HepG2 (cell line): Measurements from ENCODE around the gene KCND2. TPM values are rescaled to one million over a fixed set of nuclear protein-coding genes. Genes with fewer than 3 reads are reported as not detected.

ENCODE experiments used
- KIAA2018 ChIP-seq: sonication (generic); formaldehyde crosslinking; IDR thresholded peaks from 2 replicates; pipeline ENCODE4 v1.5.0; 2020; ENCODE audit warnings: mild to moderate bottlenecking, missing genetic modification reagents, borderline replicate concordance
- MAFG ChIP-seq: sonication (generic); formaldehyde crosslinking; IDR thresholded peaks from 2 replicates; pipeline ENCODE4 v1.5.1; 2020; ENCODE audit warnings: mild to moderate bottlenecking, missing genetic modification reagents
- MYNN ChIP-seq: sonication (generic); formaldehyde crosslinking; IDR thresholded peaks from 2 replicates; pipeline ENCODE4 v1.4.0; 2020; ENCODE audit warnings: mild to moderate bottlenecking, low read depth, missing genetic modification reagents
- NKX3-1 ChIP-seq: sonication (generic); formaldehyde crosslinking; IDR thresholded peaks from 2 replicates; pipeline ENCODE4 v1.5.0; 2020; ENCODE audit warnings: missing genetic modification reagents
- ZBTB44 ChIP-seq: sonication (generic); formaldehyde crosslinking; IDR thresholded peaks from 2 replicates; pipeline ENCODE4 v1.4.0; 2020; ENCODE audit warnings: missing genetic modification reagents
- ZNF256 ChIP-seq: sonication (generic); formaldehyde crosslinking; conservative IDR thresholded peaks from 2 replicates; pipeline ENCODE4 v1.4.0; 2020; ENCODE audit warnings: missing genetic modification reagents
- ZNF589 ChIP-seq: sonication (generic); formaldehyde crosslinking; conservative IDR thresholded peaks from 2 replicates; pipeline ENCODE4 v1.8.0; 2022; ENCODE audit warnings: mild to moderate bottlenecking, moderate library complexity, missing genetic modification reagents
- ZNF737 ChIP-seq: sonication (generic); formaldehyde crosslinking; IDR thresholded peaks from 2 replicates; pipeline ENCODE4 v1.5.0; 2020; ENCODE audit warnings: missing genetic modification reagents, mild to moderate bottlenecking, borderline replicate concordance
- polyA plus RNA-seq, 8 experiments: library from polyadenylated mRNA; depleted of rRNA in 3 of 8; stranded (reverse) in 7 of 8; unstranded in 1 of 8; fragments of >200 nt; fragmentation: Illumina TruSeq in 4 of 8; extraction: Trizol in 4 of 8; gene quantifications; 2 replicates each; pipeline versions ENCODE4 v1.2.1 to v1.2.3, GENCODE V29; 2011 to 2016; ENCODE audit warnings: low read depth in 4 of 8, missing spikeins in 1 of 8, mixed read lengths in 1 of 8; ENCODE audit not compliant: insufficient read depth in 1 of 8
- total RNA-seq, 5 experiments: library from RNA; depleted of rRNA; stranded (reverse); fragments of >200 nt; fragmentation: Illumina TruSeq; extraction: Trizol; gene quantifications; 2 replicates each; pipeline ENCODE4 v1.2.3, GENCODE V29; 2016; ENCODE audit warnings: low read depth in 1 of 5

KCND2 gene
- total and polyA plus RNA-seq, 2 of the 13 experiments (the other 11 are each of a cell fraction or from before 2014, with no cell fraction given) = not detected

GRCh38 chr7:120505770-120506169 is 232.8 kb downstream of the KCND2 start (continued):
- TF ChIP-seq KIAA2018 (CRISPR knock-in tag) = no peak
- TF ChIP-seq ZNF256 = no peak
- TF ChIP-seq ZNF589 (CRISPR knock-in tag) = no peak
- no peak for TF ChIP-seq MAFG
- no peak for TF ChIP-seq ZNF737 (CRISPR knock-in tag)
- TF ChIP-seq NKX3-1 (CRISPR knock-in tag) = no peak
- TF ChIP-seq ZBTB44 = no peak
- TF ChIP-seq MYNN (CRISPR knock-in tag) = no peak
- TF ChIP-seq, all 625 proteins: peak for 0
